Femur (tissue), 1 donor: Measurements from ENCODE around the gene ZNF728.
"Not testable (repeated sequence)": the region's sequence is repeated elsewhere in the genome, so short reads cannot be mapped to it uniquely, and the experiment has no call there.

Experiments
- DNase-seq: peaks from one replicate; pipeline ENCODE4 v3.0.0-alpha.2; 2017

The ZNF728 gene

DNA sequence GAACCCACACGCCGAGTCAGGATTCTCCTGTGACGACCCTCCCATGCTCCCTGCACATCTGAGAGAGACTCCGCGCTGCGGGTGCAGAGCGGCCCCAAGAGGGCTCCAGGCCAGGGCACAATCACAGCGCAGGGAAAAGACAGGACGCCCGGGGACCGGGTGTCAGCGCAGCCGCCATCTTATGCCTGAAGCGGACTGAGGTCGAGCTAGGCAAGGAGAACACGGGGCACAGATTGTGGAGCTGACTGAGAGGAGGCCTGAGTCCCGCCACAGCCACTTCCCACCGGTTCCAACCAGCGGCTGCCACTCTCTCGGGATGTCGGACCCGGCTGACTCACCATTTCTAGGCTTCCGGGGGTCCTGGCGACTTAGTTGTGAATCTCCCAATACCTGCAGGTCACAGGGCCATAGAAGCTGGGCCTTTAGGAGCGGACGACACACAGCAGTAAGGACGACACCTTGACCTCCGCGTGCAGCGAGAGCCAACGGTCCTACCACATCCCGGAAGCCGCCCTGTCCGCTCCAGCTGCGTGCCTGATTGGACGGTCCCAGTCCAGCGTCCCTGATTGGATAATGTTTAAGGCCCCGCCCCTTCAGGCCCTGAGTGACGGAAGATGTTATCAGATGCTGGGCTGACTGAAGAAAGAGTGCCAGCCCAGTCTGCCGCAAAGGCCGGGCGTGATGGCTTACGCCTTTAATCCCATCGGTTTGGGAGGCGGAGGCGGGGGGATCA lies at the start of gene ZNF728:
ZNF728 (minus strand) TSS at position 487 of the 733 bp plus-strand sequence; CDS start at position 341, 146 bp downstream.
- DNase-seq, result no peak

DNA sequence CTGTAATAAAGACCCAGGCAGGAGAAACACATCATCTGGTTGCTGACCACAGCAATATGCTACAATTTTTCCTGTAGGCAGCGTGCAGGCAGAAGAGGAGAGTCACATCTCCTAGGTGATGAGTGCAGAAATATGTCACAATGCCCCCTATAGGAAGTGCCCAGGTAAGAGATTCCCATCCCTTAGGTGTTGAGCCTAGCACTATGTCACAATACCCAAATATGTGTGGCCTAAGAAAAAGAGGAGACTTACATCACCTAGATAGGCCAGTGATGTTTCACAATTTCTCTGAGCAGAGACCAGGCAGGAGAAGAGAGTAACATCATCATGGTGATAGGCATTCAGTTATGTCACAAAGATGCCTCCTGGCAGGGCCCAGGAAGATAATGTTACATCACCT lies 49.4 kb upstream of the ZNF728 start:
- DNase-seq, result no peak

- no peak for DNase-seq
These were observed 46.3 kb upstream of the ZNF728 start for GRCh38 chr19:23049256-23049655.

GRCh38 chr19:23046743-23047142 lies 43.8 kb upstream of the ZNF728 start:
- no peak for DNase-seq

DNA sequence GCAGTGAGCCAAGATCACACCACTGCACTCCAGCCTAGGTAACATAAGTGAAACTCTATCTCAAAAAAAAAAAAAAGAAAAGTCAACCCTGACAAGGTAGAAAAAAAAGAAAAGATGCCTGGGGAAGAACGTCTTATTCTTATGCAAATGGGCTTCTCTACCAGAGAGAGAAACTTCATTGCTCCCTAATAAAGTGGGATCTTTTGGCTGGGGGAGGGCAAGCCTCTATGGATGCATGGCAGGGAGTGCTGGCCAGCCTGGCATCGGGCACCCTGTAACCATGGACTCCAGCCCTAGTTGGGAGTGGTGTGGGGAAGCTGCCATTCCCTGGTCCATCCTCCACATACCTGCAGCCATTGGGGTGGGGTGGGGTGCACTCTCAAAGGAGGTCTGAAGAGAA lies 30.7 kb upstream of the ZNF728 start:
- DNase-seq, result no peak

DNA sequence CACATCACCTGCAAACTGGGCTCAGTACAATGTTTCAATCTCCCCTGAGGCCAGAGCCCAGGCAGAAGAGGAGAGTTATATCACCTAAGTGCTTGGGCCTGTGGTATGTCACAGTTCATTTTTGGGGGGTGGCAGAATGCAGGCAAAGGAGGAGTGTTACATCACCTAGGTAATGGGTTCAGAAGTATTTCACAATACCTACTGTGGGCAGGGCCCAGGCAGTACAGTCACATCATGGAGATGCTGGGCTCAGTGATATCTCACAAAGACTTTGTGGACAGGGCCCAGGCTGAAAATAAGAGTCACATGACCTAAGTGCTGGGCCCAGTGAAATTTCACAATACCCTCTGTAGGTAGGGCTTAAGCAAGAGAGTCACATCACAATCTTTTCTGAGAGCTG lies 12.7 kb upstream of the ZNF728 start:
- no peak for DNase-seq

- not testable (repeated sequence) for DNase-seq
These were observed 8.0 kb downstream of the ZNF728 start for GRCh38 chr19:22994957-22995356.

DNA sequence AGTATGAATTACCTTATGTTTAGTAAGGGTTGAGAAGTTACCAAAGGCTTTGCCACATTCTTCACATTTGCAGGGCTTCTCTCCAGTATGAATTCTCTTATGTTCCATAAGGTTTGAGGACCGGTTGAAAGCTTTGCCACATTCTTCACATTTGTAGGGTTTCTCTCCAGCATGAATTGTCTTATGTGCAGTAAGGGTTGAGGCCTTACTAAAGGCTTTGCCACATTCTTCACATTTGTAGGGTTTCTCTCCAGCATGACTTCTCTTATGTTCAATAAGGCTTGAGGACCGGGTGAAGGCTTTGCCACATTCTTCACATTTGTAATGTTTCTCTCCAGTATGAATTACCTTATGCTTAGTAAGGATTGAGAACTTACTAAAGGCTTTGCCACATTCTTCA lies 26.7 kb downstream of the ZNF728 start:
- no peak for DNase-seq

DNA sequence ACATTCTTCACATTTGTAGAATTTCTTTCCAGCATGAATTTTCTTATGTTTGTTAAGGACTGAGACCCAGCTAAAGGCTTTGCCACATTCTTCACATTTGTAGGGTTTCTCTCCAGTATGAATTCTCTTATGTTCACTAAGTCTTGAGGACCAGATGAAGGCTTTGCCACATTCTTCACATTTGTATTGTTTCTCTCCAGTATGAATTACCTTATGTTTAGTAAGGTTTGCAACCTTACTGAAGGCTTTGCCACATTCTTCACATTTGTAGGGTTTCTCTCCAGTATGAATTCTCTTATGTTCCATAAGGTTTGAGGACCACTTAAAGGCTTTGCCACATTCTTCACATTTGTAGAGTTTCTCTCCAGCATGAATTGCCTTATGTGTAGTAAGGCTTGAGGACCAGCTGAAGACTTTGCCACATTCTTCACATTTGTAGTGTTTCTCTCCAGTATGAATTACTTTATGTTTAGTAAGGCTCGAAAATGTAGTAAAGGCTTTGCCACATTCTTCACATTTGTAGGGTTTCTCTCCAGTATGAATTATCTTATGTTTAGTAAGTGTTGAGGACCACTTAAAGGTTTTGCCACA lies 27.3 kb downstream of the ZNF728 start:
- DNase-seq, result not testable (repeated sequence)

DNA sequence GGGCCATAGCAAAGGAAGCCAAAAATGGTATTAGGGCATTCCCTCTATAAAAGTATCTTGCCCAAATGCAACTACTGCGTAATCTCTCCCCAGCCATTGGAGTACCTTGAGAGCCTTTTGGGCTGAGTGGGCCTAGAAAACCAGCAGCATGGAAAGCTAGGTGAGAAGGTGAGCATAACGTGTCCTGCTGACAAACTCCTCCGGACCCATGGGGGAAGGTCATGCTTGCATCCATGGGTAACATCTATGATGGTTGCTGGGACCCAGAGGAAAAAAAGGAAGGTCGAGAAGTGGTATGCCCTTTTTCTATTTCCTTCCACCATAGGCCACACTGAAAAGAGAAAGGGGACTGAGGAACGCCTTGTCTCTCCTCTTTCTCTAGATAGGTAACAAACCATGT lies 57.4 kb downstream of the ZNF728 start:
- no peak for DNase-seq

DNA sequence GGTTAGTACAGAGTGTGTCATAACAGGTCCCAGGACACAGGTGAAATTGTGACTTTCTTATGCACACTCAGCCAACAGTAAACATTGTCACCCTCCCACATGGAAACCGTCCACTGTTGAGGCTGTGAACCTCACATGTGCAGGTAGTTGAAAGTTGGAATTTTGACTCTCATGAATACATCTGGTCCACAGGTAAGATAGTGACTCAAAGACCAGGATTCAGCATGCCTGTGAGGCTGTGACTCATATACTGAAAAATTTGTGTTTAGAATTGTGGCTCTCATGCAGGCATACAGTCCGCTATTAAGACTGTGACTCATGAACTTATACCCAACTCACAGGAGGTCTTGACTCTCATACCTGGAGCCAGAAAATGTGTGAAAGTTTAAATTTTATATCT lies 67.8 kb downstream of the ZNF728 start:
- DNase-seq, result no peak

- not testable (repeated sequence) for DNase-seq
These were observed 75.4 kb downstream of the ZNF728 start for GRCh38 chr19:22927576-22927975.

- DNase-seq, result not testable (repeated sequence)
These were observed 77.8 kb downstream of the ZNF728 start for GRCh38 chr19:22925181-22925580.
